Uterus (tissue), 2 donors: ENCODE measurements around the gene SLCO1A2.

ENCODE experiments used
- CTCF ChIP-seq, 4 experiments: fragments of 200-600 bp in 2 of 4; fragments of 450-650 bp in 2 of 4; sonication (generic) in 2 of 4; IDR thresholded peaks; one replicate each; pipeline ENCODE4 v1.5.1; 2016 to 2019; ENCODE audit warnings: antibody characterized with exemption in 4 of 4, mild to moderate bottlenecking in 2 of 4, moderate library complexity in 1 of 4
- POLR2A ChIP-seq, 2 donors: fragments of 450-650 bp; IDR thresholded peaks; one replicate each; pipeline ENCODE4 v1.6.1; 2016; ENCODE audit warnings: antibody characterized with exemption in 2 of 2, mild to moderate bottlenecking in 1 of 2, moderate library complexity in 1 of 2

GRCh38 chr12:21346542-21347205, 12.0 kb upstream of the SLCO1A2 start:
- TF ChIP-seq CTCF (IDR thresholded peaks at IDR 0.05) = no peak
- no peak for TF ChIP-seq POLR2A (IDR thresholded peaks at IDR 0.05)
